ENCODE measurements around the gene SND1.
"Not testable (repeated sequence)": the region's sequence is repeated elsewhere in the genome, so short reads cannot be mapped to it uniquely, and the experiment has no call there.

Gene SND1

DNA sequence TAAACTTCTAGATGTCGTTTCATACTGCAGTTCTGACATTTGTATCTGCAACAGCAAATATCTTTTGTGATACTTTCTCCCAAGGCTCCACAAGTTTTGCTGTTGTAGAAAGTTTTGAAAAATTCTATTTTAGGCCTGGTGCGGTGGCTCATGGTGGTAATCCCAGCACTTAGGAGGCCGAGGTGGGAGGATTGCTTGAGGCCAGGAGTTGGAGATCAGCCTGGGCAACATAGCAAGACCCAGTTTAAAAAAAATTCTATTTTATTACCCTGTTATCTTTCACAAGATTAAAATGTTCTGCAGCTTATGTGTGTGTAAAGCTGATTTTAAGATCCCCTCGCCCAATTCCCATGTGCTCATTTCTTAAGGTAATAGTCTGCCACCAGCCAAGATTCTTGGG lies 1.4 kb downstream of the SND1 start:
- no peak for DNase-seq (ENCODE audit: low read depth)

DNA sequence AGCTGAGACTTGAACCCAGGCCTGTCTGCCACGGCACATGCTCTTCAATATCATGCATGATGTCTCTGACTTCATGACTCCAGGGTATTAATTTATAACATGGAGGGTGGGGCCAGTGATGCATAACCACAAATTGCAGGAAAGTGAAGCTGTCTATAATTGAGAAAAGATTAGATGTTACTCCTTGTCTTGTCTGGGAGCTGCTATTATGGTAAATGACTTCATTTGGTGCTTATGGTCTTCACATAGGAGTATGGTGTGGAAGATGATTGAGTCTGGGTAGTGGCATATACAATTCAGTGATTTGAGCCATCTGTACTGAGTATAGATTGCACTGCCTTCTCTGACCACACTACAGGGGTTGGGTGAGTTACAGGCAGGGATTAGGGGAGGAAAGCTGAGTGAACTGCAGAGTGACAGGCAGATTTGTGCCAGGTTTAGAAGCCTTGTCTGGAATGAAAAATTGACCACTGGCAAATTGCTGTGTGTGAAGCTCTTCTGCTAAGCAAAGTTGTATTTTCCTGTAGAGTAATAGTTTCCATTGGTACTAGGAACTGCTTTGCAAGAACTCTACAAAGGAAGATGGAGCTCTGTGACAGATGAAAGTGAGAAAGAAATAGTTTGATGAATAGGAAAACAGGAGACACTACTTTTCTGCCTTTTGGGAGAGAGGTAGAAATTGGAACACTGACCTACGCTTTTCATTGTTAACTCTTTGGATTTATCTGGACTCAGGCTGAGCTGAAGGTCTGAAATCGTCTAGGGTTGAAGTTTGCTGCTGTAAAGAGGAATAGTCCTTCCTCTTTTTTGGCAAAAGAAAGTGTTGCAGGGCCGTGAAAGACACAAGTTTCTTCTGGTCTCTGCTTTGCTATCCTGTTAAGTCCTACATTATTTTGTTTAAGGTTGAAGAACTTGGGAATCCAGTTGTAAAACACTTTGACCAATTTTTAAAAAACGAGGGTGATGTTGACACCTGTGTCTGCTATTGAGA lies 2.7 kb downstream of the SND1 start:
- no peak for DNase-seq (ENCODE audit: low read depth)

DNA sequence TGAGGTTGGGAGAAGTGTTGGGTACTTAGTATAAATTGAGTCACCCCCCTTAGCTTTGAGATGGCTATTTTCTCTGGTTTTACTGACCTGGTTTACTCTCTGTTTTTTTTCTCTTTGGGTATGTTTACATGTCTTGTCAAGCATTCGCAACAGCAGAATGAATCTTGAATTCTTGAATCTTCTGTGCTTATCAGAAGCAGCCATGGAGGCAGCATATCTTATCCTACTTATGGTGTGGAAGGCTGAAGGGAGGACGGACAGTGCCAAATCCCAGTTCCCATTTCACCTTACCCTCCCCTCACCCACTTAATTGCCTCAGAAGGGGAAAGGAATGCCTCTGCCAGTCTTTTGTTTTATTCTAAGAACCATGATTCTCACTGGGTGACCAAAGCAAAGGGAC lies 3.7 kb downstream of the SND1 start:
- DNase-seq (ENCODE audit: low read depth) = no peak

DNA sequence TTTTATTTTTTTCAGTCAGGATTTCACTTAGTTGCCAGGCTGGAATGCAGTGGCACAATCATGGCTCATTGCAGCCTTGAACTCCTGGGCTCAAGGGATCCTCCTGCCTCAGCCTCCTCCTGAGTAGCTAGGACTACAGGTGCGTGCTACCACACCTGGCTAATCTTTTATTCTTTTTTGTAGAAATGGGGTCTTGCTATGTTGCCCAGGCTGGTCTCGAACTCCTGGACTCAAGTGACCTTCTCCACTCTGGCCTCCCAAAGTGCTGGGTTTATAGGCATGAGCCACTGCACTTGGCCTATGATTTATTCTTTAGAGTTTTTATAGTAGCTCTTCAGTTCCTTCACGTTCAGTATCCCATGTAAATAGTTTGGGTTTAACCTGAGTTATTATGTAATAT lies 5.5 kb downstream of the SND1 start:
- no peak for DNase-seq (ENCODE audit: low read depth)

DNA sequence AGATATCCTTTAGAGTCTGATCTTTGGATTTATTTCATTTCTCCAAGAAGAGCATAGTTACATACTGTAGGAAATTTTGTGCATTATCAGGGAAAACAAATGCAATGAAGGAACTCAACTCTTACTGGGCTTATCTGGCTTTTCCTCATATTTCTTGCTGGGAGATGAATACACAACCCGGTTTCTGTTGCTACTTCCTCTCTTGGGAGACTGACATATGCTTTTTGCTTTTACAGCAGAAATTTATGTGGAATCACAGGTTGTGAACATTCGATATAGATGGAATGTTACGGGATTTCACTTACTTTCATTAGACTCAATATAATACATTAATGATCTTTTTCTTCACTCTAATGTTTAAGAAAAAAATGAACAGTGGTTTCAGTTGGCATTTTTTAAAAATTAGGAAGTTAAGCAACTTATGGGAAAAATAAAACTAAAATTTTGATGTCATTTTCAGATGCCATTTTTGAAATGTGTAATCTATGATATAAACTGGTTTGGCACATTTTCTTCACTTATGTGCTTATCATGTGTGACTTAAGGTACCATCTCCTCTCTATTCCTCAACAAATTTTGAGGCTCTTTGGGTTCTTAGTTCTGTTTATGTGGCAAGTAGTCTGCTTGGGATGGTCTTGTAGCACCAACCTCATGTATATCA lies 7.1 kb downstream of the SND1 start:
- DNase-seq (ENCODE audit: low read depth) = no peak

DNA sequence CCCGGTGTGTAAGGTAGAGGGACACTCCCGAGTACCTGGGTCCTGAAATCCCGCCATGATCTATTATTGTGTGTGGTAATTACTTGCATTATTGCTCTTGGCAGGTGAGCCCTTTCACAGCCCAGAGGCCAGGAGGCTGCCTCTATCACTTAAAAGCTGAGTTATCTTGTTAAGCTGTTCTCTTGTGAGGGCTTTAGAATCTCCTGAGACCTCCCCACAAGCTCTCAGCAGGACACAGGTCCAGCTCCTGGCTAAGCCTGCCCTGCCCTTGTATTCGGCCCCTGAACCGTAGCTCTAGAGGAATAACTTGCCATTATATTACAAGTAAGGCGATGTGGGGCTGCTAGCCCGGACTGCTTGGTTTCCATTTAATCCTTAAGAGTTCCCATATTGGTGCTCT lies 13.9 kb downstream of the SND1 start:
- no peak for DNase-seq (ENCODE audit: low read depth)

DNA sequence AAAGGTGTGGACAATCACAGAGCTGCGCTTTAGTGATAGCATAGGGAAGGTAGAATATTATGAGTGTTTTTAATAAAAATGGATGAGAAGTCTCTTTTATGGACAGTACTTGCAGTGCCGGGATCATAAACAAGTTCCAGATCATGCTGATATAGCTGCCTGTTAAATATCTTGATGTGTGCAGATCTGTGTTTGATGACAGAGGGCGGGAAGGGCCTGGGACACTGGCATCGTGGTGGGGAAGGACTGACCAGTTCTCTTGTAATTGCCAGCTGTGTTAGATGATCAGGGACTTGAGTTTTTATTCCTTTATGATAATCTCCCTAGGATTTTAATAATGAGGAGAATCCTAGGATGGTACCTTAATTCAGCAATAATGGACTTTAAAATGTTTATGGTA lies 14.6 kb downstream of the SND1 start:
- no peak for DNase-seq (ENCODE audit: low read depth)

DNA sequence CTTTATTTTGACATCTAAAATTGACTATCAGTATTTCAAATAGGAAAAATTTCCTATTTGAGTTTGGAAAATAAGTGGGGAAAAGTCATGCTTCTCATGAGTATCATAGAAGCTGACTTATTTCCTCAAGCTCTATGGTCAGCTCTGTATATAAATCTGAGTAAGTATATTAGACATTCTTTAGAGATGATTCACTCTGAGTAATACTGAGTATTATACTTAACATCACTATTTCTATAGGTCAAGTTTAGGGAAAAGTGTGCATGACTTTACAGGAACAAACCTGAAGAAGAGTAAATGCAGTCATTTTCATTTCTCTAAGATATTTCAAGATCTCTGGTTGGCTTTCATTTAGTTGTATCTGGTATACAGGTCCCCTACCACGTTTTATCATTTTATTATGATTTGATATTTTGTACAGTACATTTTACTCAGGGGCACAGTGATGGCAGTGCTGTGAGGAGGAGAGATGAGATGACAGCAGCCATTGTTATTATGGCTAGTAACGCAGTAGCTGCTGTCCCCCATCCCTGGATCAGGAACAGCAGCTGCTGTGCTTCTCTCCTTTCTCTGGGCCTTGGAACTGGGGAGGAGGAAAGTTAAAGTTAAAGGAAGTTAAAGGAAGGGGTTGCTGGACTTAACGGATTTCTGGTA lies 15.2 kb downstream of the SND1 start:
- DNase-seq (ENCODE audit: low read depth) = no peak

DNA sequence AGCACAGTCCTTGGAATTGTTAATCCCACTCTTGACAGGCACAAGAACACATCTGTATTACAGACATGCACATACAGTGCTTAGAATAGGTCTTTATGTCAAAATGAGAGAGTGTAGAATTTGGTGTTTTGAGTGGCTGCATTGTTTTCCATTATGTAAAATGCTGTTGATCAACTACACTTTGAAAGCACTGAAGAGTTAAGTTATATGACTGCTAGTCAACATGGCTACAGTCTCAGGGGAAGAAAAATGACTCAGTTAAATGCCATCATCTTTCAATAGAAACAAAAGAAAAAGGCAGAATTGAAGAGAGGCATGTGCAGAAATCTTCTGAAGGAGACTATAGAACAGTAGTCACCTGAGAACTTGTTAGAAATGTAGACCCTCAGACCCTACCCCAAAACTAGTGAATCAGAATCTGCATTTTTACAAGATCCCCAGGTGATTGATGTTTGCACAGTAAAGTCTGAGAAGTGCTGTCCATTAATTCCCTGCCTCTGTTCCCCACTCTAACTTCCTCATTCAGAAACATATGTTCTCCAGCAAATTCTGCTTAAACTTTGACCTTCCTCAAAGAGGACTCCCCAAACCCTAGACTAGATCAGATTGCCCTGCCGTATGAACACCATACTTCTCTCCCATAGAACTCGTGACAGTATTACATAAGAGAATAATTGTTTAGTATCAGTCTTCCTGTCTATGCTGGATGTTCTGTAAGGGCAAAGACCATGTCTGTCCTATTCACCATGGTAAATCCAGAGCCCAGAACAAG lies 16.0 kb downstream of the SND1 start:
- DNase-seq (ENCODE audit: low read depth) = no peak

DNA sequence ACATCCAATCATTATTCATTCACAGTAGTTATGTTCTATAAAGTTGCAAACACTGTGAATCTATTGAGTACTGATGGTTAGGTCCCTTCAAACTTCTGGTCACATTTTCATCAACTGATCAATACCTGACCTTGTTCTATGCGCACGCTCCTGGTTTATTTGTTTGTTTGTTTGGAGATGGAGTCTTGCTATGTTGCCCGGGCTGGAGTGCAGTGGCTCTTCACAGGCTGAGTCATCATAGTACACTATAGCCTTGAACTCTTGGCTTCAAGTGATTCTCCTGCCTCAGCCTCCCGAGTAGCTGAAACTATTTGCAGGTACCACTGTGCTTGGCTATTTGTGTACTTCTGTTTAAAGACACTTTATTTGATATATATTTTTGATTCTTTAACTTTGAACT lies 19.3 kb downstream of the SND1 start:
- DNase-seq (ENCODE audit: low read depth) = no peak

DNA sequence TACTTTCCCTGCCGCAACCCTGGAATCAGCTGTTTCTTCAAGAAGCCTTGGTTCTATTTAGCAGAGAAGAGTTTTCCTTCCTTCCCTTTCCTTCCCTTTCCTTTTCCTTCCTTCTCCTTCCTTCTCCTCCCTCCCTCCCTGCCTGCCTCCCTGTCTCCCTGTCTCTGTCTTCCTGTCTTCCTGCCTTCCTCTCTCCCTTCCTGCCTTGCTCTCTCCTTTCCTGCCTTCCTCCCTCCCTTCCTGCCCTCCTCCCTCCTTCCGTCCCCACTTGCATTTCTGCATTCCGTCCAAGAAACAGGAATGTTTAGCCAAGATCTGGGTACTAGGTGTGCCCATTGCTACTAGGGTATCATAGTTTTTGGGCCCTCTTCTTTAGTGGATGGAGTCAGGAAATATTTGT lies 21.9 kb downstream of the SND1 start:
- DNase-seq (ENCODE audit: low read depth) = no peak

DNA sequence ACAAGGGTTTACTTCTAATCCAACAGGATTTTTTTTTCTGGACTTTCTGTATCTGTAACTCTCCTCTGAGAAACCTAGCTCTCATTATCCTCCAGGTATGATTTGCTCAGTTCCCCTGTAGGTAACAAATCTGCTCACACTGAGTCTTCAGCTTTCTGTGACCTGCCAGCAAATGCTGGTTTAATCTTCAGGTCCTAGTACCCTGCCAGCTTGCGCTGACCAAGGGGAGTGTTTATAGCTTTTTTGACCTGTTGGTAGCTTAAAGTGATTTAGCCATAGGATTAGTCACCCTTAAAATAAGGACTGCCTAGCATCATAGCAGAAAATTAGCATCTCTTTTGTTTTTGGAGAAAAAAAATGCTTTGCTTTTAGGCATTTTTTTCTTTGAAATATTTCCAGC lies 22.4 kb downstream of the SND1 start:
- DNase-seq (ENCODE audit: low read depth) = no peak

DNA sequence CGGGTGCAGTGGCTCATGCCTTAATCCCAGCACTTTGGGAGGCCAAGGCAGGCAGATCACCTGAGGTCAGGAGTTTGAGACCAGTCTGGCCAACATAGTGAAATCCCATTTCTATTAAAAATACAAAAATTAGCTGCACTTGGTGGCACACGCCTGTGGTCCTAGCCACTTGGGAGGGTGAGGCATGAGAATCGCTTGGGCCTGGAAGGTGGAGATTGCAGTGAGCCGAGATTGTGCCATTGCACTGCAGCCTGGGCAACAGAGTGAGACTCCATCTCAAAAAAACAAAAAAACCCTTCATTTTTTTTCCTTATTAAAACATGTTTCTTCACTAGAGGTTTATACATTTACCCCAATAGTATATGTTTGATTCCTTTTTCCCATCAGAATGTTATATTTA lies 22.9 kb downstream of the SND1 start:
- not testable (repeated sequence) for DNase-seq (ENCODE audit: low read depth)

DNA sequence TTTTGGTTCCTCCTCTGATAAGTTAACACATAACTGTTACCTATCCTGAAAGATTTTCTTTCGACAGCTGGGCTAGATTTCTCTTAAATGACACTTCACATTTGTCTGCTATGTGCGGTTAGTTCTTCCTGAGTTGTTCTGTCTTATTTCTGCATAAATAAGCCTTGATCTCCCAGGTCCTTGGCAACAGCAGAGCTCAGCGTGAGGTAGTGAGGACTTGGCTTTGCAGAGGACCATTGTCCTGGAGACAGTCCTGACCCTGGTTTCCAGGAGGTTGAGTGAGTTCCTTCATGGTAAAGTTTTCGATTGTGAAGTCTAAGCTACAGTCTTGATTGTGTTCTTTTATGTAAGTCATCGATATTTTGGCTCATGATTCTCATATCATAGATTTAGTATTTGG lies 23.7 kb downstream of the SND1 start:
- no peak for DNase-seq (ENCODE audit: low read depth)

DNA sequence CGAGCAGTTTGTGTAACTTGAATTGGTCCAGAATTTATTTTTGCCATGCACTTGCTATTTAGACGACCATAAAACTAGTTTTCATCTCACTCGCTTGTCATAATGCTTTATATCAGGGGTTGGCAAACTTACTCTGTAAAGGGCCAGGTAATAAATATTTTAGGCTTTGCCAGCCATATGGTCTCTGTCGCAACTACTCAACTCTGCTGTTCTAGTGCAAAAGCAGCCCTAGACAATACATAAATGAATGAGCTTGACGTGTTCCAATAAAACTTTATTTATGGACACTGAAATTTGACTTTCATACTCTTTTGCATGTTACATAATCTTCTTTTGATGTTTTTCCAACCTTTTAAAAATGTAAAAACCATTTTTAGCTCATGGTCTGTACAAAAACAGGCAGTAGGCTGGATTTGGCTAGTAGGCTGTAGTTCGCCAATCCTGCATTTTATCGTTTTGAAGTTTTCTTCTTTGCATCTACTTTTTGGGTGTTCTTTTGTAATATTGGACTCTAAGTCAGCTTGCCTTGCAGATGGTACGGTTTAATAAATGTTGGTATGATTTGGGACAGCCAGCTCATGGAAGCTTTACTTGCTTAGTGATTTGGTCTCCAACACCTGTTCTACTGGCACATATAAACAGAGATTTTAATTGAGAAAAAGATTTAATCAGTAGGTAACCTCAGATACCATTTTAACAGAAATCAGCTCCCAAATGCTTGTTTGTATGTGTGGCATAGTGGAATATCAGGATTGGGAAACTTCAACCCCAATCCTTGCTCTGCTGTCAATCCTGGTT lies 25.6 kb downstream of the SND1 start:
- no peak for DNase-seq (ENCODE audit: low read depth)

DNA sequence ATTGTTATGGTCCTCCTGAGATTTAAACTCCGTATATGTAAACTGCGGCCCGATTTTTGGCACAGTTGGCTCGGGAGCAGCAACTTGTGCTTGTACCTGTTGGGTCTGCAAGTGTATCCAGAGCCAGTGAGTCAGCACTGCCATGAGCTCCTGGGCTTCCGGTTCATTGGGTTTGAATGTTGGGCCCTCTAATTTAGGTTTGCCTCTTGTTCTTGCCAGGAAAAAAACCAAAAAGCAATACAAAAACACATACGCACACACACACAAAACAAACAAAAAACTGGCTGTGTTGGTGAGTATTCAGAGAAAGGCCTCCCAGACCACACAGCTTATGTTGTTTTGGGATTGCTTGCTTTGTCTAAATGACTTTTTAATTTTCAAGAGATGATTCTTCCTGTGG lies 26.3 kb downstream of the SND1 start:
- no peak for DNase-seq (ENCODE audit: low read depth)

DNA sequence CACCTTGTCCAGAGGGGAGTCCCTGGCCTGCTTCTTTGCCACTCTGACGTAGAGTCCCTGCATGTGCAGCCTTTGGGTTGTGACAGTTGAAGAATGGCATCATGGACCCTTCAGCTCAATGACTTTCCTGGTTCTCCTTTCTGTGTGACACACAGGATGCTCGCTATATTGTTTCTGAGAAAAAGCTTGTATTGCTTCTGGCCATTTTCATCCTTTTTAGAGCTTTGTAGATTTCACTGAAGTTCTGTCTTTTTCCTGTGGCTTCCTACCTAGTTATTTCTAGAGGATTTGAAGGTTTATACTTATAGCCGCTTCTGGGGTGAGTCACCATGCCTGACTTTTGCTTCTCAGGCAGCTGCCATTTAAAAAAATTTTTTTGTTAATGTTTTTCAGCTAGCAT lies 27.0 kb downstream of the SND1 start:
- no peak for DNase-seq (ENCODE audit: low read depth)

DNA sequence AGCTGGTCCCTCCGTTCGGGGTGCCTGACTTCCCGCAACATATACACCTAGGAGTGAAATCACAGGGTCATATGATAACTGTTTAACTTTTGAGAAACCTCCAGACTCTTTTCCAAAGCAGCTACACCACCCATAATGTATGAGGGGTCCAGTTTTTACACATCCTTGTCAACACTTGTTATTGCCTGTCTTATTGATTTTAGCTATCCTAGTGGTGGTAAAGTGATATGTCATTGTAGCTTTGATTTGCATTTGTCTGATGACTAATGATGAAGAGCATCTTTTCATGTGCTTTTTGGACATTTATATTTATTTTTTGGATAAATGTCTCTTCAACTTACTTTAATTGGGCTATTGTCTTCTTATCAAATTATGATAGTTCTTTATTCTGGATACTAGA lies 29.0 kb downstream of the SND1 start:
- DNase-seq (ENCODE audit: low read depth) = no peak

DNA sequence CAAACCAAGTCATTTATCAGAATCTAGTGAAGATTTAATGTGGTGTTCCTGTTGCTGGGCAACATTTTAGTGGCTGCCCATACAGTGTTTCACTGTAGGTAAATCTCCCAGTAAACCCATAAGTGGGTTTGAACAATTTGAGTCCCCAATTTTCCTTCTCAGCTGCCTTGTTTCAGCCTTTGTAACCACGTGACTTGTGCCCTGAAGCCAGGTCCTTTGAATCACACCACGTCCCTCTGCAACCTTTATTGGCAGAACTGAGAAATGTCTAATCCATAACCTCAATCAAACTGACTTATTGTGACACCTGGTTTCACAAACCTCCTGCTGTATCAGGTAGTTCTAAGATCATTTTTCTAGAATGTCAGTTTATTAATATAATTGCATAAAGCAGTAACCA lies 30.1 kb downstream of the SND1 start:
- DNase-seq (ENCODE audit: low read depth) = no peak

DNA sequence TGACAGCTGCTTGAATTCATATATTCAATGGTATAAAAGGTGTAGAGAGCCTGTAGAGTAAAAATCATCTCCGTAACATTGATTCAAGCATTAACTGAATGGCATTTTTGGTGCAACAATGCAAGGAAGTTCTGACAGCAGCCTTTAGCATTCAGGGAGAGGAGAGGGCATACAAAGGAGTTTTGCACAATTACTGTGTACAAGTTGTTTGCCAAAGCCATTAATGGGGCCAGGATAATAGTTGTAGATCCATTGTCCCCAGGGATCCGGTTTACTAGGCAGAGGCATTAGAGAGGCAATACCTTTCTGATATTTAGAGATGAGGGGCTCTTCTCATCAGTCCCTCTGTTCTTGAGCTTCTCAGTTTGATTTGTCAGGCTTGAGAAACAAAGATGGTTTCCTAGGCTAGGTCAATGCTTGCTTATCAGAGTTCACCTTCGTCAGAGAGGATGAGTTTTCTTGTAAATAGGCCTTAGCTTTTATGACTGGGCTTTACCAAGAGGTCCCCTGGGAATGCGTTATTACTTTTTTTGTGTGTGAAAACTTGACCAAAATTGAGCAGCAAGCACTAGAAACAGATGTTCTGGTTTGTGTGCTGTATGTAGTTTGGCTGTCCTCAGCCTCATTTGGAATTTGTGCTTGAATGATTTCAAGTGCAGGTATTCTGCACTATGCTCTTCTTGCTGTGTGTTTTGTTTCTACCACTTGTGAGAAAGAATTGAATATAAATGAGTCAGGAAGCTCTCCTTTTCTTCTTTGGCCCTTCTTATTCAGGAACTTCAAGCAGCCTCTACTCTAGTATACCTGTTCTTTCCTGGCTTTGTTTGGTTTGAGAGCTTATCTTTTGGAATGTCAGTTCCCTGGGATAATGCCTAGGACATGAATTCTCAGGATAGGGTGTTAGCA lies 32.0 kb downstream of the SND1 start:
- DNase-seq (ENCODE audit: low read depth) = no peak

Data from stimulated activated CD8-positive, alpha-beta memory T cell treated with anti-CD3 and anti-CD28 coated beads, Interleukin-15, amount 100 ng/mL, for 1 hour (primary cell).